Lower leg skin (tissue), 4 donors: ENCODE results near the gene RPP38. TPM values are rescaled to one million over a fixed set of nuclear protein-coding genes. Genes with fewer than 3 reads are reported as not detected.

ENCODE experiments used
- DNase-seq, 2 donors: peaks; one replicate each; pipeline ENCODE4 v3.0.0-alpha.2; 2019; ENCODE audit warnings: low spot score in 2 of 2
- H3K4me3 ChIP-seq: fragments of 200-600 bp; sonication (generic); 2 replicates; pipeline ENCODE4 v1.5.1; 2017; ENCODE audit warnings: mild to moderate bottlenecking, low read depth; ENCODE audit not compliant: poor library complexity, severe bottlenecking
- CTCF ChIP-seq, 3 donors: fragments of 450-650 bp; IDR thresholded peaks; one replicate each; pipeline ENCODE4 v1.5.1; 2016; ENCODE audit warnings: antibody characterized with exemption in 3 of 3, mild to moderate bottlenecking in 3 of 3, moderate library complexity in 2 of 3
- POLR2A ChIP-seq, 2 donors: fragments of 450-650 bp; IDR thresholded peaks; one replicate each; pipeline ENCODE4 v1.6.1; 2016 to 2017; ENCODE audit warnings: antibody characterized with exemption in 2 of 2, mild to moderate bottlenecking in 1 of 2, moderate library complexity in 1 of 2
- WGBS, 2 donors: methylation state at CpG; one replicate each; pipeline ENCODE4 v1.1.5; 2018; 5-methylcytosine and 5-hydroxymethylcytosine counted together
- intact Hi-C: fragments of 100-400 bp; cut with DNase I; formaldehyde crosslinking; loops from one replicate; pipeline ENCODE4 v1.15.0; 2023; ENCODE audit warnings: low total_unique reads
- total RNA-seq, 4 donors: library from RNA; depleted of rRNA; stranded (reverse); fragments of >200 nt; gene quantifications; one replicate each; pipeline ENCODE4 v1.1.0, GENCODE V29; 2016

Gene RPP38
- total RNA-seq, 4 donors from 2014 or later, result 12.6 to 14.9 (median 14.3) TPM

GRCh38 chr10:15112657-15113056 is 15.5 kb downstream of the RPP38 start:
- peak in 1 of 2 donors; percentile 42 for DNase-seq
- H3K4me3 ChIP-seq, result no peak overlapping the region
- intact Hi-C loops, result no loop called here
- no peak for TF ChIP-seq CTCF (IDR thresholded peaks at IDR 0.05)
- TF ChIP-seq POLR2A (IDR thresholded peaks at IDR 0.05), result no peak
- 91 to 93% methylated on average over 13 of the region's 13 CpGs for WGBS, 2 donors

- WGBS, 2 donors, result 92 to 94% methylated on average over 4 of the region's 4 CpGs
- TF ChIP-seq CTCF (IDR thresholded peaks at IDR 0.05) (no peak), POLR2A (IDR thresholded peaks at IDR 0.05) (no peak)
- DNase-seq, result no peak
- H3K4me3 ChIP-seq, result no peak overlapping the region
- intact Hi-C loops, result no loop called here
Observed at GRCh38 chr10:15113766-15114165, 16.6 kb downstream of the RPP38 start.

- H3K4me3 ChIP-seq, result no peak overlapping the region
- 95 to 96% methylated on average over 5 of the region's 5 CpGs for WGBS, 2 donors
- TF ChIP-seq CTCF (IDR thresholded peaks at IDR 0.05), result no peak
- TF ChIP-seq POLR2A (IDR thresholded peaks at IDR 0.05), result no peak
- no peak for DNase-seq
- intact Hi-C loops, result no loop called here
Observed at GRCh38 chr10:15116225-15116624, 19.1 kb downstream of the RPP38 start.

GRCh38 chr10:15118615-15119014 is 21.5 kb downstream of the RPP38 start:
- H3K4me3 ChIP-seq, result no peak overlapping the region
- TF ChIP-seq POLR2A (IDR thresholded peaks at IDR 0.05) (no peak), CTCF (IDR thresholded peaks at IDR 0.05) (no peak)
- WGBS, 2 donors, result 88 to 89% methylated on average over 1 of the region's 1 CpG
- DNase-seq, result no peak
- intact Hi-C loops, result no loop called here

- 89 to 91% methylated on average over 5 of the region's 5 CpGs for WGBS, 2 donors
- intact Hi-C loops, result no loop called here
- no peak for TF ChIP-seq CTCF (IDR thresholded peaks at IDR 0.05)
- no peak for TF ChIP-seq POLR2A (IDR thresholded peaks at IDR 0.05)
- no peak overlapping the region for H3K4me3 ChIP-seq
- DNase-seq, result peak in 1 of 2 donors; percentile 26
Observed at GRCh38 chr10:15120523-15120922, 23.4 kb downstream of the RPP38 start.

GRCh38 chr10:15121707-15122106 is 24.6 kb downstream of the RPP38 start:
- intact Hi-C loops, result no loop called here
- 93 to 100% methylated on average over 1 of the region's 1 CpG for WGBS, 2 donors
- H3K4me3 ChIP-seq, result no peak overlapping the region
- TF ChIP-seq CTCF (IDR thresholded peaks at IDR 0.05) (no peak), POLR2A (IDR thresholded peaks at IDR 0.05) (no peak)
- DNase-seq, result no peak
